Endothelial cell (in vitro differentiated cells): ENCODE data around the gene IFT74. TPM values are rescaled to one million over a fixed set of nuclear protein-coding genes. Genes with fewer than 3 reads are reported as not detected.
A peak's percentile ranks its signal among the peaks of the same experiment; 100 is the strongest.

ENCODE experiments used
- DNase-seq: peaks from one replicate; pipeline ENCODE4 v3.0.0; 2021; ENCODE audit warnings: low spot score
- H3K27ac Mint-ChIP-seq: one replicate; pipeline ENCODE4 v1.8.0; 2021; ENCODE audit warnings: mixed read lengths, inconsistent platforms; ENCODE audit not compliant: unreplicated experiment
- H3K27me3 Mint-ChIP-seq: one replicate; pipeline ENCODE4 v1.8.0; 2021; ENCODE audit warnings: mild to moderate bottlenecking, moderate library complexity, mixed read lengths, inconsistent platforms; ENCODE audit not compliant: unreplicated experiment
- H3K36me3 Mint-ChIP-seq: one replicate; pipeline ENCODE4 v1.8.0; 2021; ENCODE audit warnings: mild to moderate bottlenecking, low read depth, mixed read lengths, inconsistent platforms; ENCODE audit not compliant: unreplicated experiment
- H3K4me1 Mint-ChIP-seq: one replicate; pipeline ENCODE4 v1.8.0; 2021; ENCODE audit warnings: mild to moderate bottlenecking, mixed read lengths, inconsistent platforms; ENCODE audit not compliant: unreplicated experiment
- H3K4me3 Mint-ChIP-seq: one replicate; pipeline ENCODE4 v1.8.0; 2021; ENCODE audit warnings: mild to moderate bottlenecking, mixed read lengths, inconsistent platforms; ENCODE audit not compliant: unreplicated experiment
- H3K9me3 Mint-ChIP-seq: one replicate; pipeline ENCODE4 v1.8.0; 2021; ENCODE audit warnings: mixed read lengths, inconsistent platforms; ENCODE audit not compliant: unreplicated experiment
- CTCF ChIP-seq: fragments of 200-600 bp; sonication (generic); IDR thresholded peaks from one replicate; pipeline ENCODE4 v1.5.0; 2021; ENCODE audit warnings: antibody characterized with exemption; ENCODE audit not compliant: unreplicated experiment
- total RNA-seq: library from RNA; stranded (reverse); fragmentation: NEBNext Ultra II Directional; extraction: Animal tissue kit (Norgen Biotek cat#: 25700); gene quantifications from one replicate; pipeline ENCODE4 v1.2.1, GENCODE V29; 2021; ENCODE audit not compliant: unreplicated experiment

IFT74 gene
- total RNA-seq, 1 donor from 2014 or later = 6.5 TPM

- TF ChIP-seq CTCF = no peak
- H3K36me3 Mint-ChIP-seq = no peaks in the 10 kb centered on the region
- H3K27me3 Mint-ChIP-seq = no peaks in the 10 kb centered on the region
- H3K4me3 Mint-ChIP-seq = no peak overlapping the region
- no peak overlapping the region for H3K27ac Mint-ChIP-seq
- peaks cover 21% of the 10 kb centered on the region for H3K4me1 Mint-ChIP-seq
- H3K9me3 Mint-ChIP-seq = no peaks in the 10 kb centered on the region
- DNase-seq = no peak
Observed at GRCh38 chr9:27047136-27047535, 90.9 kb downstream of the IFT74 start.

GRCh38 chr9:27053369-27054022 lies 97.3 kb downstream of the IFT74 start:
- peak overlapping the region; percentile 98 for H3K27ac Mint-ChIP-seq
- peaks cover 3% of the 10 kb centered on the region for H3K27me3 Mint-ChIP-seq
- no peaks in the 10 kb centered on the region for H3K9me3 Mint-ChIP-seq
- peaks cover 43% of the 10 kb centered on the region for H3K4me1 Mint-ChIP-seq
- H3K4me3 Mint-ChIP-seq = peak overlapping the region; percentile 66
- TF ChIP-seq CTCF = no peak
- H3K36me3 Mint-ChIP-seq = no peaks in the 10 kb centered on the region
- DNase-seq = peak; percentile 20

GRCh38 chr9:27054125-27054524 lies 97.9 kb downstream of the IFT74 start:
- no peaks in the 10 kb centered on the region for H3K36me3 Mint-ChIP-seq
- peak overlapping the region; percentile 96 for H3K27ac Mint-ChIP-seq
- peak overlapping the region; percentile 33 for H3K4me3 Mint-ChIP-seq

GRCh38 chr9:27054841-27055240 lies 98.6 kb downstream of the IFT74 start:
- H3K4me1 Mint-ChIP-seq = peaks cover 53% of the 10 kb centered on the region
- H3K4me3 Mint-ChIP-seq = no peak overlapping the region
- H3K36me3 Mint-ChIP-seq = no peaks in the 10 kb centered on the region
- peak overlapping the region; percentile 96 for H3K27ac Mint-ChIP-seq
- peaks cover 3% of the 10 kb centered on the region for H3K9me3 Mint-ChIP-seq
- H3K27me3 Mint-ChIP-seq = peaks cover 3% of the 10 kb centered on the region
- no peak for TF ChIP-seq CTCF
- no peak for DNase-seq

More at GRCh38 chr9:27054125-27054524, 97.9 kb downstream of the IFT74 start:
- DNase-seq = no peak
- peaks cover 3% of the 10 kb centered on the region for H3K27me3 Mint-ChIP-seq
- H3K9me3 Mint-ChIP-seq = no peaks in the 10 kb centered on the region
- no peak for TF ChIP-seq CTCF
- peaks cover 48% of the 10 kb centered on the region for H3K4me1 Mint-ChIP-seq

GRCh38 chr9:27059412-27059811 lies 103.2 kb downstream of the IFT74 start:
- peaks cover 3% of the 10 kb centered on the region for H3K9me3 Mint-ChIP-seq
- TF ChIP-seq CTCF = no peak

More at GRCh38 chr9:27059412-27059811, 103.2 kb downstream of the IFT74 start:
- no peak for DNase-seq
- H3K36me3 Mint-ChIP-seq = no peaks in the 10 kb centered on the region
- no peaks in the 10 kb centered on the region for H3K27me3 Mint-ChIP-seq
- peaks cover 47% of the 10 kb centered on the region for H3K4me1 Mint-ChIP-seq
- H3K4me3 Mint-ChIP-seq = peak overlapping the region; percentile 51
- H3K27ac Mint-ChIP-seq = peak overlapping the region; percentile 91
